ENCODE measurements around the gene MYRIP.
"Not testable (repeated sequence)": the region's sequence is repeated elsewhere in the genome, so short reads cannot be mapped to it uniquely, and the experiment has no call there.

The MYRIP gene

GRCh38 chr3:40128166-40128565, 318.8 kb downstream of the MYRIP start:
- FAIRE-seq (no peak), DNase-seq (ENCODE audit: insufficient read length) (no peak)
- TF ChIP-seq TAF1 (IDR thresholded peaks at IDR 0.05; ENCODE audit: borderline replicate concordance, low read depth, low read length) (no peak), POLR2A (IDR thresholded peaks at IDR 0.05; ENCODE audit: low read depth, low read length) (no peak), POLR2AphosphoS5 (IDR thresholded peaks at IDR 0.05; ENCODE audit: low read depth, low read length) (no peak)

GRCh38 chr3:40129510-40129909, 320.1 kb downstream of the MYRIP start:
- TF ChIP-seq POLR2A (IDR thresholded peaks at IDR 0.05; ENCODE audit: low read depth, low read length), result no peak
- TF ChIP-seq TAF1 (IDR thresholded peaks at IDR 0.05; ENCODE audit: borderline replicate concordance, low read depth, low read length), result no peak
- TF ChIP-seq POLR2AphosphoS5 (IDR thresholded peaks at IDR 0.05; ENCODE audit: low read depth, low read length), result no peak
- no peak for FAIRE-seq
- no peak for DNase-seq (ENCODE audit: insufficient read length)

GRCh38 chr3:40129981-40130380, 320.6 kb downstream of the MYRIP start:
- TF ChIP-seq POLR2AphosphoS5 (IDR thresholded peaks at IDR 0.05; ENCODE audit: low read depth, low read length) (no peak), POLR2A (IDR thresholded peaks at IDR 0.05; ENCODE audit: low read depth, low read length) (no peak), TAF1 (IDR thresholded peaks at IDR 0.05; ENCODE audit: borderline replicate concordance, low read depth, low read length) (no peak)
- DNase-seq (ENCODE audit: insufficient read length) (no peak), FAIRE-seq (no peak)

DNA sequence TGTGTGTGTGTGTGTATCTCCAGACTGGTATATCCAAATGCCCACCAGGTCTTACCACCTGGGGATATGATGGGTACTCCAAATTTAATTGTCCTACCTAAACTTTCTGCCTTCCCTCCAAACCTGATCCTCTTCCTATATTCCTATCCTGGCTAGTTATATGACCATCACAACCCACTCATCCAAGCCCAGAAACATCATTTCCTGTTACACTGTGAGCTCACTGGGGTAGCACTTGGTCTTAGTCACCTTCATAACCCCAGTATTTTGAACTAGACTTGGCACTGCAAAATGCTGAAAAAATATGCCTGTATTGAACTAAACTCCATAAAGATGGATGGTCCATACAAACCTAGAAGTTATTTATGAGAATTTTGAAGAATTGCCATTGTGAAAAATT, 321.3 kb downstream of the MYRIP start:
- TF ChIP-seq POLR2A (IDR thresholded peaks at IDR 0.05; ENCODE audit: low read depth, low read length) (no peak), TAF1 (IDR thresholded peaks at IDR 0.05; ENCODE audit: borderline replicate concordance, low read depth, low read length) (no peak), POLR2AphosphoS5 (IDR thresholded peaks at IDR 0.05; ENCODE audit: low read depth, low read length) (no peak)
- DNase-seq (ENCODE audit: insufficient read length) (no peak), FAIRE-seq (no peak)

DNA sequence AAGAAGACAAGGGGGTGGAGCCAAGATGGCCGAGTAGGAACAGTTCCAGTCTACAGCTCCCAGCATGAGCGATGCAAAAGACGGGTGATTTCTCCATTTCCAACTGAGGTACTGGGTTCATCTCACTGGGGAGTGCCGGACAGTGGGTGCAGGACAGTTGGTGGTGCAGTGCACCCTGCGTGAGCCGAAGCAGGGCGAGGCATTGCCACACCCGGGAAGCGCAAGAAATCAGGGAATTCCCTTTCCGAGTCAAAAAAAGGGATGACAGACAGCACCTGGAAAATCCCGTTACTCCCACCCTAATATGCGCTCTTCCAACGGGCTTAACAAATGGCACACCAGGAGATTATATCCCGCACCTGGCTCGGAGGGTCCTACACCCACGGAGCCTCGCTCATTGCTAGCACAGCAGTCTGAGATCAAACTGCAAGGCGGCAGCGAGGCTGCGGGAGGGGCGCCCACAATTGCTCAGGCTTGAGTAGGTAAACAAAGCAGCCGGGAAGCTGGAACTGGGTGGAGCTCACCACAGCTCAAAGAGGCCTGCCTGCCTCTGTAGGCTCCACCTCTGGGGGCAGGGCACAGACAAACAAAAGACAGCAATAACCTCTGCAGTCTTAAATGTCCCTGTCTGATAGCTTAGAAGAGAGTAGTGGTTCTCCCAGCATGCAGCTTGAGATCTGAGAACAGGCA, 324.6 kb downstream of the MYRIP start:
- DNase-seq (ENCODE audit: insufficient read length); FAIRE-seq: not testable (repeated sequence)

DNA sequence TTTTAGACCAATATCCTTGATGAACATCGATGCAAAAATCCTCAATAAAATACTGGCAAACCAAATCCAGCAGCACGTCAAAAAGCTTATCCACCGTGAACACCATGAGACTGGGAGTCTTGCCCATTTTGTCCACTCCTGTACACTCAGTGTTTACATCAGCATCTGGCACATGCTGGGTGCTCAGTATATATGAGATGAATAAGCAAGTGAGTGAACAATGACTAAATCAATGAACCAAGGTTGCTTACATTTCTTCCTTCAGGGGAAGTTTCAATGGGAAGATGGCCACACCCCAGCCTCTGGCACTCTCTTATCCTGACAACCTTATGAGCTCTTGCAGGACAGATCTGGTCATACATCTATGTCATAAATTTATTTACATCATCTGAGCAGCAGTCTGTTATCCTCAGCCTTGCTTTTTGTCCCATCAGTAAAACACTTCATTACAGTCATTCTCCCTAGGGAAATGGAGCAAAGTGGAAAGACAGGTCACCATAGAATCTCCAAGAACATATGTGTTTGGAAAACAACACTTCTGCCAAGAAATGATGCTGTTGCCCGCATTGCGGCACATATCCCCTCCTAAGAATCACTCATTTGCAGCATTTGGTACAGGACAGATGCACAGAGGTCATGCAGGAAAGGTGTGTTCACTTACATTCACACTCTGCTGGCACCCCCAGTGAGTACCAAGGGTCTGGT, 328.3 kb downstream of the MYRIP start:
- no peak for DNase-seq (ENCODE audit: insufficient read length)

GRCh38 chr3:40143283-40144090, 334.1 kb downstream of the MYRIP start:
- TF ChIP-seq POLR2AphosphoS5 (IDR thresholded peaks at IDR 0.05; ENCODE audit: low read depth, low read length) (no peak), TAF1 (IDR thresholded peaks at IDR 0.05; ENCODE audit: borderline replicate concordance, low read depth, low read length) (no peak), POLR2A (IDR thresholded peaks at IDR 0.05; ENCODE audit: low read depth, low read length) (no peak)
- DNase-seq (ENCODE audit: insufficient read length) (no peak), FAIRE-seq (no peak)

More for the DNA sequence above, 328.3 kb downstream of the MYRIP start:
- FAIRE-seq, result no peak
- no peak for TF ChIP-seq TAF1 (IDR thresholded peaks at IDR 0.05; ENCODE audit: borderline replicate concordance, low read depth, low read length)
- no peak for TF ChIP-seq POLR2AphosphoS5 (IDR thresholded peaks at IDR 0.05; ENCODE audit: low read depth, low read length)
- no peak for TF ChIP-seq POLR2A (IDR thresholded peaks at IDR 0.05; ENCODE audit: low read depth, low read length)

DNA sequence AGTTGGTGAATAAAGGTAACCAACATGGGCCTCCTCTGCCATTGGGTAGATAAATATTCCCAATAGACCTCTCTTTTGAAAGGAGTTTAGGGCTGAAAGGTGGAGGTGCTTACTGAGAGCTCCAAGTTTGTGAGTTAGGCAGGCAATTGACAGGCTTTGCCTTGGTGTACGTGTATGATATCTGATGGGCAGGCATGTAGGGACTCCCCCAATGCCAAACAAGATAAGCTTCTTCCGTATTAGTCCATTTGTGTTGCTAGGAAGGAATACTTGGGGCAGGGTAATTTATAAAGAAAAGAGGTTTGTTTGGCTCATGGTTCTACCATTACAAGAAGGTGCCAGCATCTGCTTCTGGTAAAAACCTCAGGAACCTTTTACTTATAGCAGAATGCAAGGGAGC, 339.4 kb downstream of the MYRIP start:
- FAIRE-seq (no peak), DNase-seq (ENCODE audit: insufficient read length) (no peak)
- TF ChIP-seq POLR2AphosphoS5 (IDR thresholded peaks at IDR 0.05; ENCODE audit: low read depth, low read length) (no peak), POLR2A (IDR thresholded peaks at IDR 0.05; ENCODE audit: low read depth, low read length) (no peak), TAF1 (IDR thresholded peaks at IDR 0.05; ENCODE audit: borderline replicate concordance, low read depth, low read length) (no peak)

DNA sequence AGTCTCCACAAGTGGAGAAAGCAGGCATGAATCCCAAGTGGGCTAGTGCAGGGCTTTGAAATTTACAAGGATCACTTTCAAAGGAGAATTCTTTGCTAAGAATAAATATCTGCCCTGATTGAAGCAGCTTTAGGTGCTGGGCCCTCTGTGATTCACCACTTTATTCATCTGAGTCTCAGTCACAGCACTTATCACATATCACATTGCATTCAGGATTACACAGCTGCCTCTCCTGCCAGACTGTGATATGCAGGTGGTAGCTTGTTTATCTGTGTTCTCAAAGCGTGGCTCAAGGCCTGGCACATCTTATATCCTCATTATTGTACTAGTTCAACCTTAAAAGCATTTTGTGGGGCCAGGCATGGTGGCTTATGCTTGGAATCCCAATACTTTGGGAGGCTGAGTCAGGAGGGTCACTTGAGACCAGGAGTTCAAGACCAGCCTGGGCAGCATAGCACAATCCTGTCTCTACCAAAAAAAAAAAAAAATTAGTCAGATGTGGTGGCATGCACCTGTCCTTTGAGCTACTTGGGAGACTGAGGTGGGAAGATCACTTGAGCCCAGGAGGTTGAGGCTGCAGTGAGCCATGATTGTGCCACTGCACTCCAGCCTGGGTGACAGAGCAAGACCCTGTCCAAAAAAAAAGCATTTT, 343.2 kb downstream of the MYRIP start:
- DNase-seq (ENCODE audit: insufficient read length) (no peak), FAIRE-seq (no peak)
- TF ChIP-seq TAF1 (IDR thresholded peaks at IDR 0.05; ENCODE audit: borderline replicate concordance, low read depth, low read length), result no peak
- TF ChIP-seq POLR2AphosphoS5 (IDR thresholded peaks at IDR 0.05; ENCODE audit: low read depth, low read length), result no peak
- TF ChIP-seq POLR2A (IDR thresholded peaks at IDR 0.05; ENCODE audit: low read depth, low read length), result no peak

GRCh38 chr3:40160933-40161332, 351.5 kb downstream of the MYRIP start:
- TF ChIP-seq POLR2A (IDR thresholded peaks at IDR 0.05; ENCODE audit: low read depth, low read length) (no peak), POLR2AphosphoS5 (IDR thresholded peaks at IDR 0.05; ENCODE audit: low read depth, low read length) (no peak), TAF1 (IDR thresholded peaks at IDR 0.05; ENCODE audit: borderline replicate concordance, low read depth, low read length) (no peak)
- DNase-seq (ENCODE audit: insufficient read length) (no peak), FAIRE-seq (no peak)

DNA sequence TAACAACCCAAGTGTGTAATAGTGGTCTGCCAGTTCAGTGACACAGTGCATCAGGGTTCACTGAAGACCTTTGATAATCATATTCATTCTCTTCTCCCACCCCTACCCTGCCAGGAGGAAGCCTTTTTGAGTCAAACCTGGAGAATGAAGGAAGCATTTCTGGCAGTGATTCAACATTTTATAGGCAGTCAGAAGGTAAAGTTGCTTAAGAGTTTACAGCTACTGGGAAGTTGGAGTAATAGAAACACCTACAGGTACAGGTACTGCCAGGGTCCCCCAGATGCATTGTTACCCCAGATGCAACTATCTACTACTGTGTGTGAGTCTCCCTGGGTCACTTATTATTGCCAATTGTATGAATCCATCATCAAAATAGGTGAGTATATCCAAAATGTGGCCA, 353.2 kb downstream of the MYRIP start:
- DNase-seq (ENCODE audit: insufficient read length) (no peak), FAIRE-seq (no peak)
- TF ChIP-seq POLR2A (IDR thresholded peaks at IDR 0.05; ENCODE audit: low read depth, low read length), result no peak
- TF ChIP-seq POLR2AphosphoS5 (IDR thresholded peaks at IDR 0.05; ENCODE audit: low read depth, low read length), result no peak
- TF ChIP-seq TAF1 (IDR thresholded peaks at IDR 0.05; ENCODE audit: borderline replicate concordance, low read depth, low read length), result no peak

All from GM12892 (cell line).